HCT116 (cell line): ENCODE results near the gene TRHDE. TPM values are rescaled to one million over a fixed set of nuclear protein-coding genes. Genes with fewer than 3 reads are reported as not detected.

ENCODE experiments used
- ATAC-seq: fragments of 200-7000 bp; cut with Tn5 transposase; 2 replicates; pipeline ENCODE4 v1.9.1; 2020; ENCODE audit warnings: mild to moderate bottlenecking, moderate library complexity
- BruUV-seq: library from RNA; stranded (reverse); fragments of 400-500 nt; replicated peaks from 2 replicates; lab custom pipeline; 2021; lab: Mats Ljungman, UMichigan
- CTCF ChIA-PET: fragments of 300-600 bp; sonication (Branson Sonifier 250); formaldehyde crosslinking; loops from one replicate; lab custom pipeline; 2021; ENCODE audit warnings: antibody characterized with exemption; lab: Charles Lee
- POLR2A ChIA-PET: fragments of 300-600, 350-600 bp; sonication (Branson Sonifier 250); formaldehyde crosslinking; loops from one replicate; lab custom pipeline; 2021; ENCODE audit warnings: antibody characterized with exemption; lab: Charles Lee
- RAD21 ChIA-PET, 2 experiments: fragments of 300-600 bp; sonication (Branson Sonifier 250); formaldehyde crosslinking; loops; one replicate each; lab custom pipeline; 2023; ENCODE audit warnings: low total read pairs in 2 of 2; ENCODE audit not compliant: uncharacterized antibody in 2 of 2, unreplicated experiment in 2 of 2, low non-redundant PET in 1 of 2; lab: Charles Lee
- DNase-seq: peaks from one replicate; pipeline ENCODE4 v3.0.0-alpha.2; 2010; ENCODE audit warnings: low read depth, low spot score
- H2AFZ ChIP-seq: fragments of 200-600 bp; shearing (Covaris generic), sonication (generic); 2 replicates; pipeline ENCODE4 v1.6.1; 2017; ENCODE audit warnings: low read depth, mixed run types, mixed read lengths, antibody characterized with exemption, low read length; ENCODE audit not compliant: poor library complexity, severe bottlenecking
- H3K27ac ChIP-seq: 2 replicates; pipeline ENCODE4 v1.5.1; 2012; ENCODE audit warnings: low read depth, low read length
- H3K27me3 ChIP-seq: fragments of 200-600 bp; sonication (generic); 2 replicates; pipeline ENCODE4 v1.6.1; 2016; ENCODE audit warnings: mixed run types, low read length, mixed read lengths; ENCODE audit not compliant: insufficient read depth
- H3K36me3 ChIP-seq, 2 experiments: fragments of 200-500 bp in 1 of 2; fragments of 200-600 bp in 1 of 2; sonication (Bioruptor generic) in 1 of 2; sonication (generic) in 1 of 2; 2 replicates each; pipeline versions ENCODE4 v1.5.1 to v1.6.1; 2014 to 2016; ENCODE audit warnings: low read length in 2 of 2, inconsistent platforms in 1 of 2, mixed read lengths in 1 of 2, mixed run types in 1 of 2; ENCODE audit not compliant: insufficient read depth in 2 of 2, control insufficient read depth in 1 of 2
- H3K4me1 ChIP-seq, 2 experiments: fragments of 200-600 bp in 1 of 2; sonication (generic) in 1 of 2; 2 replicates each; pipeline versions ENCODE4 v1.5.1 to v1.6.1; 2012 to 2017; ENCODE audit warnings: low read length in 2 of 2, inconsistent platforms in 1 of 2, mild to moderate bottlenecking in 1 of 2, mixed read lengths in 1 of 2, mixed run types in 1 of 2, moderate library complexity in 1 of 2; ENCODE audit not compliant: insufficient read depth in 2 of 2, control insufficient read depth in 1 of 2
- H3K4me2 ChIP-seq: fragments of 200-600 bp; sonication (generic); 2 replicates; pipeline ENCODE4 v1.6.1; 2017; ENCODE audit warnings: mixed run types, low read length, mixed read lengths
- H3K4me3 ChIP-seq, 2 experiments: fragments of 200-600 bp in 1 of 2; sonication (generic) in 1 of 2; replicated peaks in 1 of 2; 2 replicates each; pipeline ENCODE4 v1.5.1; 2011 to 2016; ENCODE audit warnings: low read length in 2 of 2, control low read depth in 1 of 2, low read depth in 1 of 2, mild to moderate bottlenecking in 1 of 2, mixed read lengths in 1 of 2, mixed run types in 1 of 2
- H3K79me2 ChIP-seq: fragments of 200-600 bp; sonication (generic); 2 replicates; pipeline ENCODE4 v1.6.1; 2017; ENCODE audit warnings: mild to moderate bottlenecking, mixed run types, low read length, moderate library complexity, mixed read lengths; ENCODE audit not compliant: insufficient read depth
- H3K9ac ChIP-seq: fragments of 200-600 bp; sonication (generic); 2 replicates; pipeline ENCODE4 v1.6.1; 2016; ENCODE audit warnings: low read length, mixed read lengths
- H3K9me2 ChIP-seq: fragments of 200-600 bp; sonication (generic), shearing (Covaris generic); 2 replicates; pipeline ENCODE4 v1.6.1; 2017; ENCODE audit warnings: mixed run types, mild to moderate bottlenecking, moderate library complexity; ENCODE audit not compliant: insufficient read depth
- H3K9me3 ChIP-seq, 2 experiments: fragments of 200-500 bp in 1 of 2; fragments of 200-600 bp in 1 of 2; sonication (Bioruptor generic) in 1 of 2; sonication (generic) in 1 of 2; 2 replicates each; pipeline ENCODE4 v1.6.1; 2014 to 2017; ENCODE audit warnings: low read length in 2 of 2, mixed read lengths in 2 of 2, inconsistent platforms in 1 of 2, low read depth in 1 of 2, mild to moderate bottlenecking in 1 of 2, mixed run types in 1 of 2, moderate library complexity in 1 of 2; ENCODE audit not compliant: control insufficient read depth in 1 of 2, insufficient read depth in 1 of 2
- H4K20me1 ChIP-seq: fragments of 200-600 bp; sonication (generic), shearing (Covaris generic); 2 replicates; pipeline ENCODE4 v1.6.1; 2017; ENCODE audit warnings: mixed run types, mild to moderate bottlenecking, moderate library complexity; ENCODE audit not compliant: insufficient read depth
- ATF3 ChIP-seq: IDR thresholded peaks from 2 replicates; pipeline ENCODE4 v1.6.1; 2012
- CTCF ChIP-seq, 3 experiments: fragments of 200-600 bp in 1 of 3; sonication (generic) in 1 of 3; IDR thresholded peaks in 2 of 3; conservative IDR thresholded peaks in 1 of 3; 2 replicates each; pipeline ENCODE4 v1.5.1; 2012 to 2017; ENCODE audit warnings: low read depth in 2 of 3, low read length in 2 of 3, antibody characterized with exemption in 1 of 3, borderline replicate concordance in 1 of 3, control low read depth in 1 of 3, mild to moderate bottlenecking in 1 of 3, mixed read lengths in 1 of 3, mixed run types in 1 of 3, moderate library complexity in 1 of 3; ENCODE audit not compliant: insufficient read depth in 1 of 3
- EGR1 ChIP-seq: IDR thresholded peaks from 2 replicates; pipeline ENCODE4 v1.6.1; 2012; ENCODE audit warnings: low read depth
- ELF1 ChIP-seq: IDR thresholded peaks from 2 replicates; pipeline ENCODE4 v1.6.1; 2012; ENCODE audit warnings: low read depth, borderline replicate concordance
- EZH2 ChIP-seq: fragments of 200-600 bp; sonication (generic); IDR thresholded peaks from 2 replicates; pipeline ENCODE4 v1.6.1; 2017; ENCODE audit warnings: antibody characterized with exemption, mixed run types
- POLR2A ChIP-seq: IDR thresholded peaks from 2 replicates; pipeline ENCODE4 v1.7.0; 2011; ENCODE audit warnings: borderline replicate concordance; ENCODE audit not compliant: insufficient read depth, insufficient read length; ENCODE audit errors: extremely low read depth
- POLR2AphosphoS5 ChIP-seq: IDR thresholded peaks from 2 replicates; pipeline ENCODE4 v1.6.1; 2011; ENCODE audit warnings: mild to moderate bottlenecking, low read depth, low read length, moderate library complexity
- REST ChIP-seq: IDR thresholded peaks from 2 replicates; pipeline ENCODE4 v1.6.1; 2012; ENCODE audit warnings: low read depth
- TCF7L2 ChIP-seq: IDR thresholded peaks from 2 replicates; pipeline ENCODE4 v1.7.0; 2011; ENCODE audit warnings: borderline replicate concordance, inconsistent platforms; ENCODE audit not compliant: insufficient read depth, insufficient read length; ENCODE audit errors: extremely low read depth
- ZNF274 ChIP-seq: fragments of 200-500 bp; sonication (Bioruptor generic); IDR thresholded peaks from 2 replicates; pipeline ENCODE4 v1.6.1; 2014; ENCODE audit warnings: mild to moderate bottlenecking, low read depth, low read length, inconsistent platforms
- intact Hi-C: fragments of 100-400 bp; cut with micrococcal nuclease; formaldehyde crosslinking; loops from 2 replicates; pipeline ENCODE4 v1.10.0; 2022
- total RNA-seq: library from RNA; stranded (reverse); gene quantifications from one replicate; pipeline ENCODE4 v1.2.1, GENCODE V29; 2021; ENCODE audit not compliant: unreplicated experiment

TRHDE gene
- total RNA-seq, 1 experiment from 2014 or later, result 2.9 TPM

- TF ChIP-seq REST, result no peak
- TF ChIP-seq ATF3, result no peak
- no peak for TF ChIP-seq ELF1
- TF ChIP-seq EGR1, result no peak
- TF ChIP-seq TCF7L2, result no peak
Measured at GRCh38 chr12:72276181-72276805, 4.1 kb downstream of the TRHDE start (continued).

- H2AFZ ChIP-seq, result no peak overlapping the region
- H3K79me2 ChIP-seq, result no peaks in the 10 kb centered on the region
Measured at GRCh38 chr12:72277415-72277814, 5.2 kb downstream of the TRHDE start.

More at GRCh38 chr12:72277415-72277814, 5.2 kb downstream of the TRHDE start:
- no peak overlapping the region for H3K4me2 ChIP-seq
- TF ChIP-seq ZNF274 (no peak), ATF3 (no peak), POLR2AphosphoS5 (no peak), POLR2A (no peak), TCF7L2 (no peak), EGR1 (no peak), CTCF (IDR thresholded peaks at IDR 0.05 in 2 of 3, conservative IDR thresholded peaks at IDR 0.05 in 1 of 3; ENCODE audit: borderline replicate concordance in 1 of 3, insufficient read depth in 1 of 3, low read depth in 2 of 3, low read length in 2 of 3) (no peak), EZH2 (no peak)
- no peak overlapping the region for H3K27ac ChIP-seq
- no TSS peak for BruUV-seq
- no peaks in the 10 kb centered on the region for H3K9me3 ChIP-seq
- H3K4me1 ChIP-seq, result peaks cover 0 to 8% of the 10 kb centered on the region in 2 experiments; a peak in 1 of 4 replicates
- H4K20me1 ChIP-seq, result no peaks in the 10 kb centered on the region
- no peaks in the 10 kb centered on the region for H3K9me2 ChIP-seq
- DNase-seq (no peak), ATAC-seq (no peak)
- ChIA-PET RAD21 (no interaction called here), POLR2A (no interaction called here), CTCF (interaction anchor here (0.9 kb wide), 1 partner anchor 13 kb away, joined by 4 read pairs; no protein-coding TSS in a partner anchor)
- no peak overlapping the region for H3K4me3 ChIP-seq
- intact Hi-C loops, result no loop called here
- no peaks in the 10 kb centered on the region for H3K27me3 ChIP-seq
- no peak overlapping the region for H3K9ac ChIP-seq
- H3K36me3 ChIP-seq, result no peaks in the 10 kb centered on the region
